Chondrocyte (in vitro differentiated cells): ENCODE measurements around the gene ARGLU1. TPM values are rescaled to one million over a fixed set of nuclear protein-coding genes. Genes with fewer than 3 reads are reported as not detected.

Source experiments
- DNase-seq: peaks from one replicate; pipeline ENCODE4 v3.0.0; 2021; ENCODE audit warnings: mixed read lengths, low spot score
- H3K27ac Mint-ChIP-seq: one replicate; pipeline ENCODE4 v1.8.0; 2021; ENCODE audit warnings: mild to moderate bottlenecking, moderate library complexity, mixed read lengths; ENCODE audit not compliant: unreplicated experiment
- H3K27me3 Mint-ChIP-seq: 2 replicates; pipeline ENCODE4 v1.8.0; 2021; ENCODE audit warnings: low read depth, mixed read lengths
- H3K36me3 Mint-ChIP-seq: 2 replicates; pipeline ENCODE4 v1.8.0; 2021; ENCODE audit warnings: low read depth, mixed read lengths
- H3K4me1 Mint-ChIP-seq: 2 replicates; pipeline ENCODE4 v1.8.0; 2021; ENCODE audit warnings: low read depth, mild to moderate bottlenecking, mixed read lengths
- H3K4me3 Mint-ChIP-seq: one replicate; pipeline ENCODE4 v1.8.0; 2021; ENCODE audit warnings: mild to moderate bottlenecking, moderate library complexity, mixed read lengths; ENCODE audit not compliant: unreplicated experiment
- H3K9me3 Mint-ChIP-seq: 2 replicates; pipeline ENCODE4 v1.8.0; 2021; ENCODE audit warnings: low read depth, mixed read lengths
- CTCF ChIP-seq: fragments of 200-600 bp; sonication (generic); IDR thresholded peaks from 2 replicates; pipeline ENCODE4 v1.5.0; 2021; ENCODE audit warnings: antibody characterized with exemption, mild to moderate bottlenecking, moderate library complexity
- total RNA-seq: library from RNA; stranded (reverse); gene quantifications from 3 replicates; pipeline ENCODE4 v1.2.1, GENCODE V29; 2021

Gene ARGLU1
- total RNA-seq, 1 donor from 2014 or later: 48.5 TPM

GRCh38 chr13:106558527-106558926 is 9.4 kb downstream of the ARGLU1 start:
- no peaks in the 10 kb centered on the region for H3K9me3 Mint-ChIP-seq
- H3K27me3 Mint-ChIP-seq: no peaks in the 10 kb centered on the region
- H3K27ac Mint-ChIP-seq: no peak overlapping the region
- peaks cover 25% of the 10 kb centered on the region for H3K36me3 Mint-ChIP-seq
- H3K4me1 Mint-ChIP-seq: peaks cover 44% of the 10 kb centered on the region
- no peak for TF ChIP-seq CTCF
- no peak overlapping the region for H3K4me3 Mint-ChIP-seq
- no peak for DNase-seq

DNA sequence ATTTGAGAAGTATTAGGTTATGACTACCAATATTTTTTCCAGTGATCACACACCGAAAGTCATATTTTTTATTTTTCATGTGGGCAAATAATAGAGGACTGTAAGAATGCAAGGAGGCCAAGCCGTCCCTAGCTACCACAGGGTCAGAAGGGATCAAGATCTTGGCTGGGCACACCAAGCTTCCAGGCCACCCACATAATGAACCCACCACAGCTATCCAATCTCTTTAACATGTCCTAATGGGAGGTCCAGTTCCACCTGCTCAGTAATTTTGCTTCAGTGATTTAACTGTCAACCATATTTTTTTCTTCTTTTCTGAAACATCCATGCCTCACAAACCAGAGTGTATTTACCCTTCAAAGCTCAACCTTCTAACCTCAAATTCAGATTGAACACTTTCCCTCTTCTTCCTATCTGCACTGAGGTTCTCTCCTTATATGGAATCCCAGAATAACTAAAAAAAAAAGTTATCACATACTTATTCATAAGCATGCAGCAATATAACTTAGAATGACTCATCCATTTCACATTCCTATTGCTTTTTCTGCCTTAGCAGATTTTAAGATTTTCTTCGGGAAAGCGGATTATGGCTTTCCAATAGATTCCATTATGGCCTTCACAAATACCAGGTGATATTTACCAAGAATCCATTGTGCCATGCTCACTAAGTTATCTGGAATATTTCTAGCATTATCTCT is 12.2 kb downstream of the ARGLU1 start:
- no peaks in the 10 kb centered on the region for H3K9me3 Mint-ChIP-seq
- H3K27ac Mint-ChIP-seq: peak overlapping the region; percentile 5
- no peak for DNase-seq
- peaks cover 32% of the 10 kb centered on the region for H3K36me3 Mint-ChIP-seq
- H3K27me3 Mint-ChIP-seq: no peaks in the 10 kb centered on the region
- TF ChIP-seq CTCF: no peak
- no peak overlapping the region for H3K4me3 Mint-ChIP-seq
- peaks cover 32% of the 10 kb centered on the region for H3K4me1 Mint-ChIP-seq

DNA sequence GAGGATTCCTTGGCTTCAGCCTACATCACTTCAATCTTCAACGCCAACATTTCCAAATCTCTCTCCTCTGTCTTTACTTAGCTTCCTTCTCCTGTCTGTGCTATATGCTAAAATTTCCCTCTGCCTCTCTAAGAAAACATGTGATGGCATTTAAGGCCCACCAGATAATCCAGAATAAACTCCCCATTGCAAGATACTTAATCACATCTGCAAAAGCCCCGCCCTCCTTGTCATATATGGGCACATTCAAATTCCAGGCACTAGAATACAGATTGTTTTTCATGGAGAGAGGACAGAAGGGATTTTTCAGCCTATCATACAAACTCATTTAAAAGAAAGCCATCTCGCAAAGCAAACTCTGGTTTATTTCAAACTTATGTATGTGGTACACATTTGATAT is 16.2 kb downstream of the ARGLU1 start:
- H3K36me3 Mint-ChIP-seq: peaks cover 22% of the 10 kb centered on the region

GRCh38 chr13:106551350-106551749 is 16.6 kb downstream of the ARGLU1 start:
- no peak for TF ChIP-seq CTCF
- H3K27ac Mint-ChIP-seq: peak overlapping the region; percentile 52
- no peak for DNase-seq
- H3K4me1 Mint-ChIP-seq: peaks cover 28% of the 10 kb centered on the region
- no peaks in the 10 kb centered on the region for H3K9me3 Mint-ChIP-seq
- H3K27me3 Mint-ChIP-seq: no peaks in the 10 kb centered on the region
- H3K4me3 Mint-ChIP-seq: no peak overlapping the region
- H3K36me3 Mint-ChIP-seq: peaks cover 20% of the 10 kb centered on the region

More for the DNA sequence above, 16.2 kb downstream of the ARGLU1 start:
- Mint-ChIP-seq H3K9me3 (no peaks in the 10 kb centered on the region), H3K4me3 (no peak overlapping the region), H3K4me1 (peaks cover 32% of the 10 kb centered on the region), H3K27ac (peak overlapping the region; percentile 52), H3K27me3 (no peaks in the 10 kb centered on the region)
- TF ChIP-seq CTCF: no peak
- no peak for DNase-seq

DNA sequence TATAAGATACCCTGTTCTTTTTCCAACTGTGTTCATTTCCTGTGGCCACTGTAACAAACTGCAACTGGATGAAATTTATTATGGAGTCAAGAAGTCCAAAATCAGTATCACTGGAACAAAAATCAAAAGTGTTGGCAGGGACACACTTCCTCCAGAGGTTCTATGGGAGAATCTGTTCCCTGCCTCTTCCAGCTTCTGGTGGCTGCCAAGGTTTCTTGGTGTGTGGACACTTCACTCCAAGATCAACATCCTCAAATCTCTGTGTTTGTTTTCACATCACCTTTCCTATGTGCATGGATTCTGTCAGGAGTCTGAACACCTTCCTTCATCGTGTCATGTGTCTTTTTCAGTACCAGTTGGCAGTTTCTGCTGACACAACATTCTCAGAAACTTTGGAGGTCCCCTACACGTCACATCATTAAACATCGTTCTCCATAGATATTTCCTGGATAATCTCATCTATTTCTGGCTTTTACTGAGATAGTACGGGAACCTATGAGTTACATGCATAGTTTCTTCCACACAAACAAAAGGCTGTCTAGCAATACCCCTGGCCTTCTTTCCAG is 17.3 kb downstream of the ARGLU1 start:
- H3K4me1 Mint-ChIP-seq: peaks cover 22% of the 10 kb centered on the region
- no peaks in the 10 kb centered on the region for H3K9me3 Mint-ChIP-seq
- no peaks in the 10 kb centered on the region for H3K27me3 Mint-ChIP-seq
- TF ChIP-seq CTCF: no peak
- peak overlapping the region; percentile 4 for H3K27ac Mint-ChIP-seq
- no peak overlapping the region for H3K4me3 Mint-ChIP-seq
- peaks cover 17% of the 10 kb centered on the region for H3K36me3 Mint-ChIP-seq
- DNase-seq: no peak
